ENCODE data around the gene SMURF2.
"Not testable (repeated sequence)": the region's sequence is repeated elsewhere in the genome, so short reads cannot be mapped to it uniquely, and the experiment has no call there.

Gene SMURF2

GRCh38 chr17:64630309-64631223, 31.5 kb downstream of the SMURF2 start:
- no peak for DNase-seq

GRCh38 chr17:64628641-64629040, 33.5 kb downstream of the SMURF2 start:
- no peak for DNase-seq

GRCh38 chr17:64627797-64628196, 34.3 kb downstream of the SMURF2 start:
- no peak for DNase-seq

DNA sequence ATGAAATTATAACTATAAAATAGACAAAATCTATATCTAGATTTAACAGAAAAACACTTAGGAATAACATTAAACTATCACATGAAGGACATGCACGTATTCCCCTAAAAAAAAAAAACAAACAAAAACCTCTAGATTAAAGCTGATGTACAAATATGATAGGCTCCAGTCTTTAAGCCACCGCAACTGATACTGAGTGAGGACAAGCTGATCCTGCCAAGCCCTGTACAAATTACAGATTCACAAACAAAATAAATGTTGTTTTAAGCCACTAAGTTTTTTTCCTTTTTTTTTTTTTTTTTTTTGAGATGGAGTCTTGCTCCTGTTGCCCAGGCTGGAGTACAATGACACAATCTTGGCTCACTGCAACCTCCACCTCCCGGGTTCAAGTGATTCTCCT, 35.3 kb downstream of the SMURF2 start:
- DNase-seq, result no peak

DNA sequence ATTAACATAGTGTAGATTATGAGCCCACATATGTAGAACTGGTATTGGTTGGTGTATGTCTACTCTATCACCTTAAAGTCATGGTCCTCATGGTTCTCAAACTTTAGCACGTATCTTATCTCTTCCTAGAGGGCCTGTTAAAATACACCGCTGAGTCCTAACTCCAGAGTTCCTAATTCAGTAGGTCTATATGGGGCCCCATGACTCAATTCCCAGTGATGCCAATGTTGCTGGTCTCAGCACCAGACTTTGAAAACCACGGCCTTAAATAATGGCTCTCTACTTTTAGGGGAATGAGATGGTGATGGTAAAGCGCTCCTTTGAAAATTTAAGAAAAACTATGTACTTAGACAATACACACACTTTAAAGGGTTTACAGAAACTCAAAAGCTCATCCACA, 36.6 kb downstream of the SMURF2 start:
- no peak for DNase-seq

- DNase-seq, result no peak
These were observed 39.0 kb downstream of the SMURF2 start for GRCh38 chr17:64622931-64623654.

- DNase-seq, result no peak
These were observed 40.3 kb downstream of the SMURF2 start for GRCh38 chr17:64621772-64622171.

- DNase-seq, result no peak
These were observed 43.3 kb downstream of the SMURF2 start for GRCh38 chr17:64618848-64619247.

DNA sequence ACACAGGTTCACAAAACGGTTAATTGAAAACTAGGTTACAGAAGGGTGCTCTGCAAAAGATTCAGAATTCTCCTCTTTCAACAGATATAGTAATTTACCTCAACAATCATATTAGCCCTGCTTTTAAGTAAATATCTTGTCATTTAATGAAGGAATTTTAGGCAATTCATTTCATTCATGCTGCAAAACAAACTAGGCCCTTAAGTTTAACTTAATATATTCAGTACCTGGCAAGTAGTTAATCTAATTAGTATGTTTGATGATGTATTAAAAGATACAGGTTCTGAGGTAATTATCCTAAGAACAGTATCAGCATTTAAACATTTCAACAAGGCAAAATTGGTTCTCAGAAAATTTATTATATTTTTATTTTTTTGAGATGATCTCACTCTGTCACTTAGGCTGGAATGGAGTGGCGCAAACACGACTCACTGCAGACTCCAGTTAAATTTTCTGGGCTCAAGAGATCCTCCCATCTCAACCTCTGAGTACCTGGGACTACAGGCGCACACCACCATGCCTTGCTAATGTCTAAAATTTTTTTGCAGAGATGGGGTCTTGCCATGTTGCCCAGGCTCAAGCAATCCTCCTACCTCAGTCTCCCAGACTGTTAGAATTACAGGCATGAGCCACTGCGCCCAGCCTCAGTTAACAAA, 44.9 kb downstream of the SMURF2 start:
- no peak for DNase-seq

GRCh38 chr17:64615028-64615677, 47.0 kb downstream of the SMURF2 start:
- DNase-seq, result no peak

GRCh38 chr17:64614266-64615027, 47.7 kb downstream of the SMURF2 start:
- DNase-seq, result no peak

GRCh38 chr17:64611369-64611768, 50.7 kb downstream of the SMURF2 start:
- no peak for DNase-seq

GRCh38 chr17:64610244-64610643, 51.9 kb downstream of the SMURF2 start:
- not testable (repeated sequence) for DNase-seq

GRCh38 chr17:64608571-64608981, 53.5 kb downstream of the SMURF2 start:
- DNase-seq, result no peak

GRCh38 chr17:64607862-64608565, 54.1 kb downstream of the SMURF2 start:
- DNase-seq, result no peak

DNA sequence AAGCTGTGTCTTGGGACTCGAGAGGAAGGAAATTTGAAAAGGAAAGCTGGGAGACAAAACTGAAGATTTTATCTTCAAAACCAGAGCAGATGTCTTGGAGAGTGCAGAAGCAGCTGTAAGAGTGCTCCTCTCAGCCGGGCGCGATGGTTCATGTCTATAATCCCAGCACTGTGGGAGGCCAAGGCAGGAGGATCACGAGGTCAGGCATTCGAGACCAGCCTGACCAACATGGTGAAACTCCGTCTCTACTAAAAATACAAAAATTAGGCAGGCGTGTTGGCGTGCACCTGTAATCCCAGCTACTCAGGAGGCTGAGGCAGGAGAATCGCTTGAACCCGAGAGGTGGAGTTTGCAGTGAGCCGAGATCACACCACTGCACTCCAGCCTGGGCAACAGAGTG, 57.6 kb downstream of the SMURF2 start:
- not testable (repeated sequence) for DNase-seq

GRCh38 chr17:64603987-64604386, 58.1 kb downstream of the SMURF2 start:
- no peak for DNase-seq

GRCh38 chr17:64599827-64600226, 62.3 kb downstream of the SMURF2 start:
- no peak for DNase-seq

DNA sequence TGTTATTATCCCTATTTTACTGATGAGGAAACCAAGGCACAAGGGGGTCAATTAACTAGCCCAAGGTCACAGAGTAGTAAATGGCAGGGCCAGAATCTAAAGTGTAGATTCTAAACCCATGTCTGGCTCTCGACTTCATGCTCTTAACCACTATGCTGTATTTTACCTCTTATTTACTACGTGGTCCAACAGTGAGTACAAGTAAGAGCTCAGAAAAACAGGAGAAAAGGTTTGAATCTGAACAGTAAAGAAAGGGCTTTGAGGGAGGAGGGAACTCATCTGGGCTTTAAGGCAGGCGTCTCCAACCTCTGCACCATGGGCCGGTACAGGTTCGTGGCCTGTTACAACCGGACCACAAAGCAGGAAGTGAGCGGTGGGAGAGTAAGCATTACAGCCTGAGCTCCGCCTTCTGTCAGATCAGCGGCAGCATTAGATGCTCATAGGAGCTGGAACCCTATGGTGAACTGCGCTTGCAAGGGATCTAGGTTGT, 62.9 kb downstream of the SMURF2 start:
- no peak for DNase-seq

GRCh38 chr17:64598672-64599071, 63.4 kb downstream of the SMURF2 start:
- DNase-seq, result no peak

DNA sequence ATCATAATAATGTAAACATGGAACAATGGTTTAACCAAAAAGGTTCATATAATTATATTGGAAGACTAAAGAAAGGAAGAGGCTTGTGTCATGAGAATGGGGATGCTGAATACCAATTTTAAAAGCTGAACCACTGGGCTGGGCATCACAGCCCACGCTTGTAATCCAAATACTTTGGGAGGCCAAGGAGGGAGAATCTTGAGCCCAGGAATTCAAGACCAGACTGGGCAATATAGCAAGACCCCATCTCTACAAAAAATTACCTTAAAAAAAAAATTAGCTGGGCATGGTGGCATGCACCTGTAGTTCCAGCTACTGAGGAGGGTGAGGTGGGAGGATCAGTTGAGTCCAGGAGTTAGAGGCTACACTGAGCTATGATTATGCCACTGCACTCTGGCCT, 65.1 kb downstream of the SMURF2 start:
- DNase-seq, result no peak
